ENCODE measurements around the gene ZNF19.

DNA sequence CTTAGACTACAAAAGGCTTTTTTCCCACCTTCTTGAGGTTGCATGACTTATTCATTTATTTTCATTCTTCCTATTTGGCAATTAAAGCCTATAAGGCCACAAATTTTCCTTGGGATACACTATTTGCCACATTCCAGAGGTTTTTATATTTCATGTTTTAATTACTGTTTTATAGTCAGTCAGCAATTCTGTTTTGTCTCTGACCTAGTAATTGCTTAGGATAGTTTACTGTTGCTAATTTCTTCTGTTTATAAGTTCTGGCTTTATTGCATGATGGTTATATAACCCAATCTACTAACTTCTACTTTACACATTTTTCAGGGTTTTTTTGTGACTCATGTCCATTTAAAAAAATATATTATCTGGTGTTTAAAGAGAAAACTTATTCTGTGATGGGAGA lies 29.6 kb downstream of the ZNF19 start:
- TF ChIP-seq, protein P1, sequence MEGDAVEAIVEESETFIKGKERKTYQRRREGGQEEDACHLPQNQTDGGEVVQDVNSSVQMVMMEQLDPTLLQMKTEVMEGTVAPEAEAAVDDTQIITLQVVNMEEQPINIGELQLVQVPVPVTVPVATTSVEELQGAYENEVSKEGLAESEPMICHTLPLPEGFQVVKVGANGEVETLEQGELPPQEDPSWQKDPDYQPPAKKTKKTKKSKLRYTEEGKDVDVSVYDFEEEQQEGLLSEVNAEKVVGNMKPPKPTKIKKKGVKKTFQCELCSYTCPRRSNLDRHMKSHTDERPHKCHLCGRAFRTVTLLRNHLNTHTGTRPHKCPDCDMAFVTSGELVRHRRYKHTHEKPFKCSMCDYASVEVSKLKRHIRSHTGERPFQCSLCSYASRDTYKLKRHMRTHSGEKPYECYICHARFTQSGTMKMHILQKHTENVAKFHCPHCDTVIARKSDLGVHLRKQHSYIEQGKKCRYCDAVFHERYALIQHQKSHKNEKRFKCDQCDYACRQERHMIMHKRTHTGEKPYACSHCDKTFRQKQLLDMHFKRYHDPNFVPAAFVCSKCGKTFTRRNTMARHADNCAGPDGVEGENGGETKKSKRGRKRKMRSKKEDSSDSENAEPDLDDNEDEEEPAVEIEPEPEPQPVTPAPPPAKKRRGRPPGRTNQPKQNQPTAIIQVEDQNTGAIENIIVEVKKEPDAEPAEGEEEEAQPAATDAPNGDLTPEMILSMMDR (IDR thresholded peaks at IDR 0.05): no peak
- no peak for TF ChIP-seq POLR2A (IDR thresholded peaks at IDR 0.05)

All from body of pancreas (tissue), 4 donors.